Measurements from ENCODE around the gene FGD6. TPM values are rescaled to one million over a fixed set of nuclear protein-coding genes. Genes with fewer than 3 reads are reported as not detected.
"Not testable (repeated sequence)": the region's sequence is repeated elsewhere in the genome, so short reads cannot be mapped to it uniquely, and the experiment has no call there.

The FGD6 gene
- total RNA-seq, 1 experiment from 2014 or later: 42.5 TPM

DNA sequence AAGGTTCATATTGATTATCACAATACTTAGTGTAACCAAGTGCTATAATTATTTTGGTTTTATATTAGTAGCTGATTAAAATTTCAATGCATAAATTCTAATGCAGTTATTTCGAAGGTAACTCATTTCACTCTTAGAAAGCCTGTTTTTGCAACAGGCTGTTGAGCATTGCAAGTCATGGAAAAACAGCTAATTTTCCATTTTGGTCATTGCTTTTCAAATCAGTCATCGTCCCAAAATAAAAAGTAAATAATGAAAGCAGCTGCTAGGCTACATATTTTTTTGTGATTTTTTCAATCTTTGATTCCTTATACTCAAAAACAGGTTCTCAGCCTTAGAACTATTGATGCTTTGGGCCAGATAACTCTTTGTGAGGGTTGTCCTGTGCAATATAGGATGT is 23.3 kb upstream of the FGD6 start:
- Histone ChIP-seq H3K4me1 (ENCODE audit: low read length) (peaks cover 33% of the 10 kb centered on the region), H3K9me2 (replicated peaks; ENCODE audit: insufficient read depth, low read length) (no peaks in the 10 kb centered on the region), H3K27me3 (ENCODE audit: low read length) (no peaks in the 10 kb centered on the region), H3K4me2 (ENCODE audit: low read depth, low read length, poor library complexity, severe bottlenecking) (no peak overlapping the region), H3K9ac (ENCODE audit: low read length) (no peak overlapping the region), H3K27ac (ENCODE audit: low read length) (no peak overlapping the region), H3K36me3 (ENCODE audit: insufficient read depth, low read length) (peaks cover 34% of the 10 kb centered on the region; the same call in 1 of the 2 replicates), H3K79me2 (ENCODE audit: low read length) (peaks cover 95% of the 10 kb centered on the region), H4K20me1 (ENCODE audit: insufficient read depth, low read depth, low read length) (0 out of 2 replicates have a peak, but pooled peaks cover 6% of the 10 kb centered on the region), H3K4me3 (ENCODE audit: low read length) (no peak overlapping the region), H3K9me3 (ENCODE audit: low read length) (no peaks in the 10 kb centered on the region), H2AFZ (ENCODE audit: low read length) (no peak overlapping the region)
- no peak for DNase-seq

GRCh38 chr12:95239835-95240234 is 22.6 kb upstream of the FGD6 start:
- peaks cover 88% of the 10 kb centered on the region for H3K79me2 ChIP-seq (ENCODE audit: low read length)
- not testable (repeated sequence) for DNase-seq; H3K9me3 ChIP-seq (ENCODE audit: low read length); H3K27me3 ChIP-seq (ENCODE audit: low read length); H3K4me3 ChIP-seq (ENCODE audit: low read length); H3K9ac ChIP-seq (ENCODE audit: low read length); H3K4me2 ChIP-seq (ENCODE audit: low read depth, low read length, poor library complexity, severe bottlenecking); H4K20me1 ChIP-seq (ENCODE audit: insufficient read depth, low read depth, low read length); H3K9me2 ChIP-seq (replicated peaks; ENCODE audit: insufficient read depth, low read length); H2AFZ ChIP-seq (ENCODE audit: low read length); H3K27ac ChIP-seq (ENCODE audit: low read length)
- H3K36me3 ChIP-seq (ENCODE audit: insufficient read depth, low read length): peaks cover 29% of the 10 kb centered on the region; the same call in 1 of the 2 replicates
- H3K4me1 ChIP-seq (ENCODE audit: low read length): peaks cover 26% of the 10 kb centered on the region

- no peaks in the 10 kb centered on the region for H3K27me3 ChIP-seq (ENCODE audit: low read length)
- no peak overlapping the region for H3K4me2 ChIP-seq (ENCODE audit: low read depth, low read length, poor library complexity, severe bottlenecking)
- H3K9me3 ChIP-seq (ENCODE audit: low read length): no peaks in the 10 kb centered on the region
- H2AFZ ChIP-seq (ENCODE audit: low read length): no peak overlapping the region
- 0 out of 2 replicates have a peak, but pooled peaks cover 6% of the 10 kb centered on the region for H4K20me1 ChIP-seq (ENCODE audit: insufficient read depth, low read depth, low read length)
- no peak overlapping the region for H3K4me3 ChIP-seq (ENCODE audit: low read length)
- peaks cover 20% of the 10 kb centered on the region; the same call in 1 of the 2 replicates for H3K4me1 ChIP-seq (ENCODE audit: low read length)
- peaks cover 86% of the 10 kb centered on the region for H3K79me2 ChIP-seq (ENCODE audit: low read length)
- DNase-seq: no peak
- no peak overlapping the region for H3K9ac ChIP-seq (ENCODE audit: low read length)
- H3K9me2 ChIP-seq (replicated peaks; ENCODE audit: insufficient read depth, low read length): no peaks in the 10 kb centered on the region
- H3K36me3 ChIP-seq (ENCODE audit: insufficient read depth, low read length): peaks cover 30% of the 10 kb centered on the region; the same call in 1 of the 2 replicates
- no peak overlapping the region for H3K27ac ChIP-seq (ENCODE audit: low read length)
These were observed 21.9 kb upstream of the FGD6 start for GRCh38 chr12:95239216-95239615.

DNA sequence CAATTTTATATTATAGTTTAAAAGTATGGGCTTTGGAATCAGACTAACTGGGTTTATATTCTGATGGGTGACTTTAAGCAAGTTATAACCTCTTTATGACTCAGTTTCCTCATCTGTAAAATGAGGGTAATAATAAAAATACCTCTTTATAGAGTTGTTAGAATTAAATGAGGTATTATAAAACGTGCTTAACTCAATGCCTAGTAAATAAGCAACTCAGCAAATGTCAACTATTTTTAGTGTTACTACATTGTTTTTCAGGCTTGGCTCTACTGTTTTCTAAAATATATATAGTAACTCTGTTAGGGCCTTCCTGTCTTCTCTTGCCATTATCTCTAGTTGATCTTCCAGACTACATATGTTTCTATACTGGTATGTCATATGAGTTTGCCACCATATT is 20.9 kb upstream of the FGD6 start:
- Histone ChIP-seq H3K9ac (ENCODE audit: low read length) (no peak overlapping the region), H2AFZ (ENCODE audit: low read length) (no peak overlapping the region), H3K27me3 (ENCODE audit: low read length) (no peaks in the 10 kb centered on the region), H3K9me2 (replicated peaks; ENCODE audit: insufficient read depth, low read length) (no peaks in the 10 kb centered on the region), H3K9me3 (ENCODE audit: low read length) (no peaks in the 10 kb centered on the region), H3K27ac (ENCODE audit: low read length) (no peak overlapping the region), H4K20me1 (ENCODE audit: insufficient read depth, low read depth, low read length) (0 out of 2 replicates have a peak, but pooled peaks cover 6% of the 10 kb centered on the region), H3K4me3 (ENCODE audit: low read length) (no peak overlapping the region), H3K4me2 (ENCODE audit: low read depth, low read length, poor library complexity, severe bottlenecking) (no peak overlapping the region), H3K79me2 (ENCODE audit: low read length) (peaks cover 86% of the 10 kb centered on the region), H3K4me1 (ENCODE audit: low read length) (peaks cover 16% of the 10 kb centered on the region; the same call in 1 of the 2 replicates), H3K36me3 (ENCODE audit: insufficient read depth, low read length) (peaks cover 30% of the 10 kb centered on the region)
- no peak for DNase-seq

- H3K9me2 ChIP-seq (replicated peaks; ENCODE audit: insufficient read depth, low read length): no peaks in the 10 kb centered on the region
- no peak overlapping the region for H3K27ac ChIP-seq (ENCODE audit: low read length)
- no peak overlapping the region for H2AFZ ChIP-seq (ENCODE audit: low read length)
- H3K27me3 ChIP-seq (ENCODE audit: low read length): no peaks in the 10 kb centered on the region
- H3K9me3 ChIP-seq (ENCODE audit: low read length): no peaks in the 10 kb centered on the region
- H3K36me3 ChIP-seq (ENCODE audit: insufficient read depth, low read length): peaks cover 39% of the 10 kb centered on the region
- H3K79me2 ChIP-seq (ENCODE audit: low read length): peaks cover 86% of the 10 kb centered on the region
- H4K20me1 ChIP-seq (ENCODE audit: insufficient read depth, low read depth, low read length): 0 out of 2 replicates have a peak, but pooled peaks cover 6% of the 10 kb centered on the region
- peaks cover 16% of the 10 kb centered on the region; the same call in 1 of the 2 replicates for H3K4me1 ChIP-seq (ENCODE audit: low read length)
- DNase-seq: no peak
- H3K4me2 ChIP-seq (ENCODE audit: low read depth, low read length, poor library complexity, severe bottlenecking): no peak overlapping the region
- no peak overlapping the region for H3K4me3 ChIP-seq (ENCODE audit: low read length)
- H3K9ac ChIP-seq (ENCODE audit: low read length): no peak overlapping the region
These were observed 20.0 kb upstream of the FGD6 start for GRCh38 chr12:95237315-95237714.

- H3K9me2 ChIP-seq (replicated peaks; ENCODE audit: insufficient read depth, low read length); H3K4me3 ChIP-seq (ENCODE audit: low read length); H2AFZ ChIP-seq (ENCODE audit: low read length); H3K4me2 ChIP-seq (ENCODE audit: low read depth, low read length, poor library complexity, severe bottlenecking); H3K9me3 ChIP-seq (ENCODE audit: low read length); H3K27ac ChIP-seq (ENCODE audit: low read length); H3K9ac ChIP-seq (ENCODE audit: low read length); H4K20me1 ChIP-seq (ENCODE audit: insufficient read depth, low read depth, low read length); H3K27me3 ChIP-seq (ENCODE audit: low read length); DNase-seq: not testable (repeated sequence)
- Histone ChIP-seq H3K4me1 (ENCODE audit: low read length) (peaks cover 16% of the 10 kb centered on the region; the same call in 1 of the 2 replicates), H3K36me3 (ENCODE audit: insufficient read depth, low read length) (peaks cover 43% of the 10 kb centered on the region), H3K79me2 (ENCODE audit: low read length) (peaks cover 86% of the 10 kb centered on the region)
These were observed 18.4 kb upstream of the FGD6 start for GRCh38 chr12:95235621-95236020.

DNA sequence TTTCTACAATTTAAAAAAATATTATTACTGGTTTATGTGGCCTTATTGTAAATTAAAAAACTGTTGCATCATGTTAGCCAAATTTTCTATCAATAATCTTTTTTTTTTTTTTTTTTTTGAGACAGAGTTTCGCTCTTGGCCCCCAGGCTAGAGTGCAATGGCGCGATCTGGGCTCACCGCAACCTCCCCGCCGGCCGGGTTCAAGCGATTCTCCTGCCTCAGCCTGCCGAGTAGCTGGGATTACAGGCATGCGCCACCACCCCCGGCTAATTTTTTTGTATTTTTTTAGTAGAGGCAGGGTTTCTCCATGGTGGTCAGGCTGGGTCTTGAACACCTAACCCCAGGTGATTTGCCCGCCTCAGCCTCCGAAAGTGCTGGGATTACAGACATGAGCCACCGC is 16.9 kb upstream of the FGD6 start:
- H3K27ac ChIP-seq (ENCODE audit: low read length); H3K9me3 ChIP-seq (ENCODE audit: low read length); H3K9ac ChIP-seq (ENCODE audit: low read length); H3K4me2 ChIP-seq (ENCODE audit: low read depth, low read length, poor library complexity, severe bottlenecking); DNase-seq; H3K9me2 ChIP-seq (replicated peaks; ENCODE audit: insufficient read depth, low read length); H4K20me1 ChIP-seq (ENCODE audit: insufficient read depth, low read depth, low read length); H3K27me3 ChIP-seq (ENCODE audit: low read length); H2AFZ ChIP-seq (ENCODE audit: low read length); H3K4me3 ChIP-seq (ENCODE audit: low read length): not testable (repeated sequence)
- Histone ChIP-seq H3K4me1 (ENCODE audit: low read length) (peaks cover 26% of the 10 kb centered on the region), H3K36me3 (ENCODE audit: insufficient read depth, low read length) (peaks cover 45% of the 10 kb centered on the region), H3K79me2 (ENCODE audit: low read length) (peaks cover 86% of the 10 kb centered on the region)

DNA sequence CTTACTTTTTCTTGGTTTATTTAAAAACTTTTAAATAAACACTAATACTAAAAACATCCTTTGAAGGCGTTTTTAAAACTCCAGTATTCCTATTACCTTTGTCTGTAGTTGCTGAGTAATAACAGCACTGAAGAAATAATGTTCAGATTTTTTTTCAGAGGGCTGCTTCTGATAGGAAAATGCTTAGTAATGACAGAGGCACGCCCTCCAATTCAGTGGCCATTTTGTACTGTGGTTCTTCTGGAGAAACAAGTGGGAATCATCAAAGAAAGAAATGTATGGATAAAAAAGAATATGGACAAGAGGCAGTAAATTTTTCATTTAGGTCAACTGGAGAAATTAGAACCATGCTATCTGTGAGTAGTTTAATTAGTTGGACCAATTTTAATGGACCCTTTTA is 13.9 kb upstream of the FGD6 start:
- no peak overlapping the region for H2AFZ ChIP-seq (ENCODE audit: low read length)
- peaks cover 85% of the 10 kb centered on the region for H3K79me2 ChIP-seq (ENCODE audit: low read length)
- no peak overlapping the region for H3K4me2 ChIP-seq (ENCODE audit: low read depth, low read length, poor library complexity, severe bottlenecking)

More for the DNA sequence above, 13.9 kb upstream of the FGD6 start:
- Histone ChIP-seq H3K36me3 (ENCODE audit: insufficient read depth, low read length) (peaks cover 62% of the 10 kb centered on the region), H3K27ac (ENCODE audit: low read length) (no peak overlapping the region), H3K9ac (ENCODE audit: low read length) (no peak overlapping the region), H3K4me1 (ENCODE audit: low read length) (peaks cover 35% of the 10 kb centered on the region), H3K27me3 (ENCODE audit: low read length) (no peaks in the 10 kb centered on the region), H3K9me2 (replicated peaks; ENCODE audit: insufficient read depth, low read length) (no peaks in the 10 kb centered on the region), H4K20me1 (ENCODE audit: insufficient read depth, low read depth, low read length) (no peaks in the 10 kb centered on the region), H3K4me3 (ENCODE audit: low read length) (no peak overlapping the region), H3K9me3 (ENCODE audit: low read length) (no peaks in the 10 kb centered on the region)
- DNase-seq: no peak

All from Karpas-422 (cell line).